Kidney (tissue), 22 donors: Measurements from ENCODE around the gene APEX2. TPM values are rescaled to one million over a fixed set of nuclear protein-coding genes. Genes with fewer than 3 reads are reported as not detected.

Source experiments
- DNase-seq, 5 donors: peaks; one replicate each; pipeline ENCODE4 v3.0.0-alpha.2; 2013 to 2020
- FAIRE-seq: peaks from 2 replicates; lab custom pipeline; 2012; peaks lifted over from hg19 to GRCh38; lab: Jason Lieb, UNC
- H3K27ac ChIP-seq, 2 donors: one replicate each; pipeline ENCODE4 v1.7.0; 2013; ENCODE audit warnings: low read depth in 2 of 2, low read length in 2 of 2, inconsistent platforms in 1 of 2
- H3K27me3 ChIP-seq: one replicate; pipeline ENCODE4 v1.7.1; 2013; ENCODE audit warnings: low read length, inconsistent platforms; ENCODE audit not compliant: control insufficient read depth, insufficient read depth
- H3K36me3 ChIP-seq, 3 donors: one replicate each; pipeline versions ENCODE4 v1.7.0 to v1.7.1; 2013; ENCODE audit warnings: low read length in 3 of 3, control low read depth in 1 of 3, inconsistent platforms in 1 of 3; ENCODE audit not compliant: insufficient read depth in 3 of 3, control insufficient read depth in 2 of 3
- H3K4me1 ChIP-seq, 3 donors: one replicate each; pipeline versions ENCODE4 v1.7.0 to v1.7.1; 2013; ENCODE audit warnings: low read length in 3 of 3, inconsistent platforms in 1 of 3, low read depth in 1 of 3; ENCODE audit not compliant: control insufficient read depth in 2 of 3, insufficient read depth in 2 of 3
- H3K4me3 ChIP-seq, 3 donors: one replicate each; pipeline versions ENCODE4 v1.7.0 to v1.8.1; 2013; ENCODE audit warnings: low read length in 3 of 3, control low read depth in 1 of 3, inconsistent platforms in 1 of 3
- H3K9ac ChIP-seq, 3 donors: one replicate each; pipeline versions ENCODE4 v1.7.0 to v1.7.1; 2013; ENCODE audit warnings: low read length in 3 of 3, control low read depth in 1 of 3, inconsistent platforms in 1 of 3
- H3K9me3 ChIP-seq, 3 donors: one replicate each; pipeline versions ENCODE4 v1.7.0 to v1.7.1; 2013; ENCODE audit warnings: low read length in 3 of 3, control low read depth in 1 of 3, inconsistent platforms in 1 of 3; ENCODE audit not compliant: control insufficient read depth in 2 of 3, insufficient read depth in 1 of 3
- intact Hi-C: fragments of 100-400 bp; cut with DNase I; formaldehyde crosslinking; loops from one replicate; pipeline ENCODE4 v1.11.1; 2022
- long read RNA-seq, 10 donors: library from polyadenylated mRNA in 1 of 10; unstranded in 1 of 10; transcript quantifications; one replicate each; pipeline ENCODE4 v2.0.0 and lab custom pipeline, GENCODE V29; 2021 to 2026
- polyA plus RNA-seq: library from polyadenylated mRNA; stranded (reverse); fragments of 350-450 nt; fragmentation: Illumina TruSeq; extraction: RNeasy Lipid Tissue Mini Kit (QIAGEN cat#74804); gene quantifications from one replicate; pipeline ENCODE4 v1.2.3, GENCODE V29; 2014; ENCODE audit warnings: low read depth, low replicate concordance; ENCODE audit not compliant: insufficient read depth
- total RNA-seq: library from RNA; stranded (reverse); fragmentation: NEBNext Ultra II Directional; extraction: Animal tissue kit (Norgen Biotek cat#: 25700); gene quantifications from one replicate; pipeline ENCODE4 v1.2.1, GENCODE V29; 2021
- TF ChIP-seq, protein P1 (sequence below): IDR thresholded peaks from 3 replicates; pipeline ENCODE4 v1.5.1; 2012; ENCODE audit warnings: mild to moderate bottlenecking, moderate library complexity, borderline replicate concordance; ENCODE audit not compliant: insufficient read depth; ENCODE audit errors: extremely low read depth
- donor health status: control.
- donor health status: control.
- donor health status: control.
- donor health status: control.
- donor health status: control.
- donor health status: DM: yes; HTN: yes; CAD: no.
- donor health status: Normal renal cell carcinoma (clear cell type).

APEX2 gene, protein sequence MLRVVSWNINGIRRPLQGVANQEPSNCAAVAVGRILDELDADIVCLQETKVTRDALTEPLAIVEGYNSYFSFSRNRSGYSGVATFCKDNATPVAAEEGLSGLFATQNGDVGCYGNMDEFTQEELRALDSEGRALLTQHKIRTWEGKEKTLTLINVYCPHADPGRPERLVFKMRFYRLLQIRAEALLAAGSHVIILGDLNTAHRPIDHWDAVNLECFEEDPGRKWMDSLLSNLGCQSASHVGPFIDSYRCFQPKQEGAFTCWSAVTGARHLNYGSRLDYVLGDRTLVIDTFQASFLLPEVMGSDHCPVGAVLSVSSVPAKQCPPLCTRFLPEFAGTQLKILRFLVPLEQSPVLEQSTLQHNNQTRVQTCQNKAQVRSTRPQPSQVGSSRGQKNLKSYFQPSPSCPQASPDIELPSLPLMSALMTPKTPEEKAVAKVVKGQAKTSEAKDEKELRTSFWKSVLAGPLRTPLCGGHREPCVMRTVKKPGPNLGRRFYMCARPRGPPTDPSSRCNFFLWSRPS
- 15.9 TPM for total RNA-seq
- 16.9 TPM for polyA plus RNA-seq
- long read RNA-seq, donor 1, partial matches to known transcripts, result 0 of 1 reads
- long read RNA-seq, donor 1, other reads (novel, unspliced or antisense), result 0 of 1 reads
- long read RNA-seq, donor 2, partial matches to known transcripts, result 0 of 4 reads
- long read RNA-seq, donor 2, other reads (novel, unspliced or antisense), result 0 of 4 reads
- long read RNA-seq, donor 3, transcript APEX2-201 (6 exons, 3,245 nt), result major isoform, 5 of 6 reads
- long read RNA-seq, donor 3, partial matches to known transcripts, result 0 of 6 reads
- long read RNA-seq, donor 3, other reads (novel, unspliced or antisense), result 0 of 6 reads
- long read RNA-seq, donor 4, transcript APEX2-201 (6 exons, 3,245 nt), result major isoform, 7 of 7 reads
- long read RNA-seq, donor 4, partial matches to known transcripts, result 0 of 7 reads
- long read RNA-seq, donor 4, other reads (novel, unspliced or antisense), result 0 of 7 reads
- long read RNA-seq, donor 5, partial matches to known transcripts, result 0 of 3 reads
- long read RNA-seq, donor 5, other reads (novel, unspliced or antisense), result 0 of 3 reads
- long read RNA-seq, donor 6, partial matches to known transcripts, result 0 of 2 reads
- long read RNA-seq, donor 6, other reads (novel, unspliced or antisense), result 0 of 2 reads
- long read RNA-seq, donor 7, transcript APEX2-201 (6 exons, 3,245 nt), result major isoform, 14 of 19 reads
- long read RNA-seq, donor 7, partial matches to known transcripts, result 2 of 19 reads
- long read RNA-seq, donor 7, other reads (novel, unspliced or antisense), result 3 of 19 reads
- long read RNA-seq, donor 8, partial matches to known transcripts, result 0 of 3 reads
- long read RNA-seq, donor 8, other reads (novel, unspliced or antisense), result 0 of 3 reads
- long read RNA-seq, donor 9, transcript APEX2-201 (6 exons, 3,245 nt), result major isoform, 5 of 5 reads
- long read RNA-seq, donor 9, partial matches to known transcripts, result 0 of 5 reads
- long read RNA-seq, donor 9, other reads (novel, unspliced or antisense), result 0 of 5 reads
- long read RNA-seq, donor 10, partial matches to known transcripts, result 9 of 13 reads
- long read RNA-seq, donor 10, other reads (novel, unspliced or antisense), result 0 of 13 reads

DNA sequence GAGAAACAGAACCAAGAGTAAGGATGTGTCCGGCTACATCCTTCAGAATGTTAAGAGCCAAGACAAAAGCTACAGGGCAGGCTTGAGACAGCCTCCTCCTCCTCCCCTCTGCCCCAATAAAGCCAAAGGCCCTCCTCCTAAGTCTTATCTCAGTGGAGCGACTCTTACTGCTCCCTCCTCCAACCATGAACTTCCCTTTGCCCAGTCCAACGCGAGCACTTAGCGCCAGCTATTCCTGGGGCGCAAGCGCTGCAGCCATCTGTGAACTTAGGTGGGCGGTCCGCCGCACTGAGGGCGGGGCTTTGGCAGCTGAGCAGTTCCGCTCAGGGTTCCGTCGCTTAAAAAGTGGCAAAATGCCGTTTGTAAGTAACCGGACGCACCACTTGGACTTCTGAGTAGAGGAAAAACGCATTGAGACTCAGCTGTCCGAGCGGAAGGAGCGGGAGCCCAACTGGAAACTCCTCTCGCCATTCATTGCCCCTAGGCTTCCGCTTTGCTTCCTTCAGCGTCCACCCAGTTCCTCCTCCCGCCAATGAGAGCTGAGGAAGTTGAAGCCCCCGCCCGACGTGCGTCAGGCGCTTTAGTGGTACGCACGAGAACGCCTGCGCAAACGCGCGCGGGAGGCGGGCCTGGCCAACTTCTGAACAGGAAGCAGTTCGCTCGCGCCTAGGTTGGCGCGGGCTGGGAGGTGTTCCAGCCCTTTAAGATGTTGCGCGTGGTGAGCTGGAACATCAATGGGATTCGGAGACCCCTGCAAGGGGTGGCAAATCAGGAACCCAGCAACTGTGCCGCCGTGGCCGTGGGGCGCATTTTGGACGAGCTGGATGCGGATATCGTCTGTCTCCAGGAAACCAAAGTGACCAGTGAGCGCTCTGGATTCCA is at the start of gene APEX2:
TSS of gene APEX2 (plus strand) at position 647 of the 882 bp plus-strand sequence. CDS start at position 707, 60 bp downstream.
- intact Hi-C loops, result no loop called here
- Histone ChIP-seq H3K9ac (peak within 1 kb of the TSS; percentile 77 to 85 (median 82)), H3K36me3 (peaks cover 2 to 20% (median 6%) of the 10 kb centered on the region in 3 donors), H3K27ac (peak within 1 kb of the TSS; percentile 92 to 97), H3K4me1 (peaks cover 0 to 9% (median 0%) of the 10 kb centered on the region in 3 donors), H3K4me3 (peak within 1 kb of the TSS; percentile 89 to 96 (median 93)), H3K9me3 (peaks cover 0 to 1% (median 0%) of the 10 kb centered on the region in 3 donors), H3K27me3 (no peaks in the 10 kb centered on the region)
- peak; percentile 88 to 97 (median 95) for DNase-seq
- peak; percentile 96 for FAIRE-seq
- TF ChIP-seq, protein P1, sequence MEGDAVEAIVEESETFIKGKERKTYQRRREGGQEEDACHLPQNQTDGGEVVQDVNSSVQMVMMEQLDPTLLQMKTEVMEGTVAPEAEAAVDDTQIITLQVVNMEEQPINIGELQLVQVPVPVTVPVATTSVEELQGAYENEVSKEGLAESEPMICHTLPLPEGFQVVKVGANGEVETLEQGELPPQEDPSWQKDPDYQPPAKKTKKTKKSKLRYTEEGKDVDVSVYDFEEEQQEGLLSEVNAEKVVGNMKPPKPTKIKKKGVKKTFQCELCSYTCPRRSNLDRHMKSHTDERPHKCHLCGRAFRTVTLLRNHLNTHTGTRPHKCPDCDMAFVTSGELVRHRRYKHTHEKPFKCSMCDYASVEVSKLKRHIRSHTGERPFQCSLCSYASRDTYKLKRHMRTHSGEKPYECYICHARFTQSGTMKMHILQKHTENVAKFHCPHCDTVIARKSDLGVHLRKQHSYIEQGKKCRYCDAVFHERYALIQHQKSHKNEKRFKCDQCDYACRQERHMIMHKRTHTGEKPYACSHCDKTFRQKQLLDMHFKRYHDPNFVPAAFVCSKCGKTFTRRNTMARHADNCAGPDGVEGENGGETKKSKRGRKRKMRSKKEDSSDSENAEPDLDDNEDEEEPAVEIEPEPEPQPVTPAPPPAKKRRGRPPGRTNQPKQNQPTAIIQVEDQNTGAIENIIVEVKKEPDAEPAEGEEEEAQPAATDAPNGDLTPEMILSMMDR, result no peak

DNA sequence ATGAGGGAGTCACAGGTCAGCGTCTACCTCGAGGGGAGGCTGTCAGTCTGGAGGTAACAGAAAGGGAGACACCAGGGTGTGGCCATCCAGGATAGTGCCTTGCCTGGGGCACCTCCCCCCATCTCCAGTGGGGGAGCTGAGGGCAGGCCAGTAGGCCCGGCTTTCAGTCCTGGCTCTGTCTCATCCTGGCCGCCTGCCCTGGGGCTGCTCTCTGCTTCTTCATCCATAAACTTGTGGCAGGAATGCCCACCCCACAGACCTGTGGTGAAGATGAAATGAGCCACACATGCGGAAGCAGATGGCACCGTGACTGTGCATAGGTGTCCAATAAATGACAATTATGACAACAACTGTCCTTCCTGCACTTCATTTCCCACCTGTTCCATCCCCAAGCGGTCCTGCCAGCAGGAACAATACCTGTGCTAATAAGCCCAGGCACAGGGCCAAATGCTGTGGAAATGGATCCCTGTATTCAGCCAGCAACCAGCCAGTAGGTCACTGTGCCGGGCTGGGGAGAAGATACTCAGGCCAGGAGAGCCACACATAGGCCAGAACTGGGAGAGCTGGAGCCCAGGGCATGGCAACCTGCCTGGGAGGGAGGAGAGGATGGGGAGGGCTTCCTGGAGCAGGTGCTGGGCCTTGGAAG is 49.3 kb upstream of the APEX2 start:
- FAIRE-seq (no peak), DNase-seq (no peak)
- Histone ChIP-seq H3K9me3 (no peaks in the 10 kb centered on the region), H3K27ac (no peak overlapping the region), H3K36me3 (no peaks in the 10 kb centered on the region), H3K9ac (no peak overlapping the region), H3K27me3 (no peaks in the 10 kb centered on the region), H3K4me3 (no peak overlapping the region), H3K4me1 (no peaks in the 10 kb centered on the region)
- TF ChIP-seq, protein P1, result no peak
- intact Hi-C loops, result no loop called here
